ENCODE results near the gene TM4SF4. TPM values are rescaled to one million over a fixed set of nuclear protein-coding genes. Genes with fewer than 3 reads are reported as not detected.

TM4SF4 gene
- total RNA-seq, 1 experiment from 2014 or later: not detected

GRCh38 chr3:149463921-149464320 lies 10.6 kb upstream of the TM4SF4 start:
- Mint-ChIP-seq H3K36me3 (ENCODE audit: insufficient read depth in 1 of 3, low read depth in 3 of 3) (no peaks in the 10 kb centered on the region; a peak in 1 of 7 replicates), H3K27ac (no peak overlapping the region; a peak in 1 of 7 replicates), H3K4me3 (no peak overlapping the region; a peak in 1 of 5 replicates), H3K9me3 (no peaks in the 10 kb centered on the region), H3K4me1 (peaks cover 26 to 27% of the 10 kb centered on the region in 2 experiments), H3K27me3 (ENCODE audit: low read depth) (peaks cover 2% of the 10 kb centered on the region; the same call in 1 of the 2 replicates)
- Histone ChIP-seq H3K27ac (ENCODE audit: insufficient read length, low read depth, low read length) (no peak overlapping the region), H3K4me2 (ENCODE audit: insufficient read depth, insufficient read length, low read length) (no peak overlapping the region), H2AFZ (ENCODE audit: low read length) (no peak overlapping the region), H2BK15ac (ENCODE audit: low read depth, low read length) (no peak overlapping the region), H3K9me3 (ENCODE audit: control insufficient read depth, low read depth, low read length) (no peaks in the 10 kb centered on the region), H4K5ac (ENCODE audit: insufficient read length, low read depth, low read length) (no peak overlapping the region), H2BK12ac (ENCODE audit: insufficient read length, low read depth, low read length) (no peak overlapping the region), H4K91ac (ENCODE audit: insufficient read length, low read depth, low read length) (no peak overlapping the region), H2BK5ac (ENCODE audit: insufficient read length, low read length) (no peak overlapping the region), H3K14ac (ENCODE audit: insufficient read depth, low read length) (no peak overlapping the region), H3K79me2 (ENCODE audit: insufficient read depth, low read length) (no peaks in the 10 kb centered on the region), H3T11ph (ENCODE audit: low read length) (no peak overlapping the region), H4K8ac (replicated peaks; ENCODE audit: insufficient read length, low read depth, low read length) (no peak overlapping the region), H3K23me2 (ENCODE audit: insufficient read length, low read depth, low read length, poor library complexity, severe bottlenecking) (no peaks in the 10 kb centered on the region), H2BK120ac (ENCODE audit: low read depth, low read length, poor library complexity, severe bottlenecking) (no peak overlapping the region), H3K9ac (ENCODE audit: extremely low read depth, insufficient read length, low read length) (no peak overlapping the region), H3K27me3 (ENCODE audit: insufficient read depth, low read length) (no peaks in the 10 kb centered on the region), H3K23ac (ENCODE audit: insufficient read length, low read depth, low read length) (no peak overlapping the region), H3K18ac (ENCODE audit: insufficient read length, low read depth, low read length) (no peak overlapping the region), H2AK5ac (ENCODE audit: insufficient read length, low read length) (no peak overlapping the region), H2BK20ac (ENCODE audit: low read depth, low read length, poor library complexity, severe bottlenecking) (no peak overlapping the region), H3K4me1 (ENCODE audit: insufficient read depth, low read length) (peaks cover 5% of the 10 kb centered on the region; the same call in 1 of the 2 replicates), H3K56ac (ENCODE audit: insufficient read length, low read depth, low read length) (no peak overlapping the region), H3K4ac (ENCODE audit: low read depth, low read length) (no peak overlapping the region), H3K79me1 (ENCODE audit: insufficient read depth, low read depth, low read length, poor library complexity, severe bottlenecking) (no peaks in the 10 kb centered on the region), H4K20me1 (ENCODE audit: control insufficient read depth, insufficient read depth, insufficient read length) (no peaks in the 10 kb centered on the region)
- DNase-seq: no peak
- no CpG with 5 or more reads among the region's 18 CpGs for WGBS (ENCODE audit: extremely low coverage, insufficient read length, low lambda C conversion rate)
- TF ChIP-seq CTCF (conservative IDR thresholded peaks at IDR 0.05): no peak
